Kidney (tissue), 14 donors: ENCODE measurements around the gene ARMC8. TPM values are rescaled to one million over a fixed set of nuclear protein-coding genes. Genes with fewer than 3 reads are reported as not detected.

Source experiments
- DNase-seq, 5 donors: peaks; one replicate each; pipeline ENCODE4 v3.0.0-alpha.2; 2013 to 2020
- FAIRE-seq: peaks from 2 replicates; lab custom pipeline; 2012; peaks lifted over from hg19 to GRCh38; lab: Jason Lieb, UNC
- H3K27ac ChIP-seq, 2 donors: one replicate each; pipeline ENCODE4 v1.7.0; 2013; ENCODE audit warnings: low read depth in 2 of 2, low read length in 2 of 2, inconsistent platforms in 1 of 2
- H3K27me3 ChIP-seq: one replicate; pipeline ENCODE4 v1.7.1; 2013; ENCODE audit warnings: low read length, inconsistent platforms; ENCODE audit not compliant: control insufficient read depth, insufficient read depth
- H3K36me3 ChIP-seq, 3 donors: one replicate each; pipeline versions ENCODE4 v1.7.0 to v1.7.1; 2013; ENCODE audit warnings: low read length in 3 of 3, control low read depth in 1 of 3, inconsistent platforms in 1 of 3; ENCODE audit not compliant: insufficient read depth in 3 of 3, control insufficient read depth in 2 of 3
- H3K4me1 ChIP-seq, 3 donors: one replicate each; pipeline versions ENCODE4 v1.7.0 to v1.7.1; 2013; ENCODE audit warnings: low read length in 3 of 3, inconsistent platforms in 1 of 3, low read depth in 1 of 3; ENCODE audit not compliant: control insufficient read depth in 2 of 3, insufficient read depth in 2 of 3
- H3K4me3 ChIP-seq, 3 donors: one replicate each; pipeline versions ENCODE4 v1.7.0 to v1.8.1; 2013; ENCODE audit warnings: low read length in 3 of 3, control low read depth in 1 of 3, inconsistent platforms in 1 of 3
- H3K9ac ChIP-seq, 3 donors: one replicate each; pipeline versions ENCODE4 v1.7.0 to v1.7.1; 2013; ENCODE audit warnings: low read length in 3 of 3, control low read depth in 1 of 3, inconsistent platforms in 1 of 3
- H3K9me3 ChIP-seq, 3 donors: one replicate each; pipeline versions ENCODE4 v1.7.0 to v1.7.1; 2013; ENCODE audit warnings: low read length in 3 of 3, control low read depth in 1 of 3, inconsistent platforms in 1 of 3; ENCODE audit not compliant: control insufficient read depth in 2 of 3, insufficient read depth in 1 of 3
- intact Hi-C: fragments of 100-400 bp; cut with DNase I; formaldehyde crosslinking; loops from one replicate; pipeline ENCODE4 v1.11.1; 2022
- polyA plus RNA-seq: library from polyadenylated mRNA; stranded (reverse); fragments of 350-450 nt; fragmentation: Illumina TruSeq; extraction: RNeasy Lipid Tissue Mini Kit (QIAGEN cat#74804); gene quantifications from one replicate; pipeline ENCODE4 v1.2.3, GENCODE V29; 2014; ENCODE audit warnings: low read depth, low replicate concordance; ENCODE audit not compliant: insufficient read depth
- total RNA-seq: library from RNA; stranded (reverse); fragmentation: NEBNext Ultra II Directional; extraction: Animal tissue kit (Norgen Biotek cat#: 25700); gene quantifications from one replicate; pipeline ENCODE4 v1.2.1, GENCODE V29; 2021
- TF ChIP-seq, protein P1 (sequence below): IDR thresholded peaks from 3 replicates; pipeline ENCODE4 v1.5.1; 2012; ENCODE audit warnings: mild to moderate bottlenecking, moderate library complexity, borderline replicate concordance; ENCODE audit not compliant: insufficient read depth; ENCODE audit errors: extremely low read depth
- donor health status: control.
- donor health status: control.
- donor health status: control.
- donor health status: control.
- donor health status: control.
- donor health status: DM: yes; HTN: yes; CAD: no.
- donor health status: Normal renal cell carcinoma (clear cell type).

The ARMC8 gene
- total and polyA plus RNA-seq, 2 donors from 2014 or later: 17.1 to 47.3 TPM

DNA sequence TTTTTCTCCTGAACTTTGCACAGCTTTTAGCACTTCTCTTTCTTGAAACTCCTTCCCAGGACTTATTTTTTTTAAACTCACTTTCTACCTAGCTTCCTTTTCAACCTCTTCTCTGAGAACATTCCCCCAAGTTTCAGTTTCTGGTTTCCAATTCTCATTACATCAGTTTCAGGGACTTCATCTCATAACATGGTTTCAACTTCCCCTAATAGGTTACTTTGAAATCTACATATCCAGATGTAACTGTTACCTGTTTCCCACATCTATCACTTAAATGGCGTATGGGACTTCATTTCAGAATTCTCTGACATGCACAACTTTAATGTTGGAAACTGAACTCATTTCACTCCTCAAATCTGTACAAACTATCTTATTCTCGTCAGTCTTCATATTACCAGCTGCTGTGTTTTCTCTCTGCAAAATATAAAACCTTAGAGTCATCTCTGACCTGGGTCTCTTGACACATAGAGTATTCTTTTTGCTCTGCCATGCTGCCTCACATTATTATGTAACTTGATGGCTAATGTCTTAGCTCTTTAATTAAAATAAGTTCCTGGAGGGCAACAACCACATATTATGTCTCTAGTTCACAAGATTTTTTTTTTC, 84.2 kb downstream of the ARMC8 start:
- no peak overlapping the region for H3K9ac ChIP-seq
- H3K4me3 ChIP-seq: no peak overlapping the region
- H3K9me3 ChIP-seq: no peaks in the 10 kb centered on the region
- no peaks in the 10 kb centered on the region for H3K27me3 ChIP-seq
- DNase-seq (no peak), FAIRE-seq (no peak)
- H3K27ac ChIP-seq: no peak overlapping the region
- H3K4me1 ChIP-seq: no peaks in the 10 kb centered on the region
- intact Hi-C loops: no loop called here
- H3K36me3 ChIP-seq: peaks cover 2 to 20% (median 18%) of the 10 kb centered on the region in 3 donors
- TF ChIP-seq, protein P1, sequence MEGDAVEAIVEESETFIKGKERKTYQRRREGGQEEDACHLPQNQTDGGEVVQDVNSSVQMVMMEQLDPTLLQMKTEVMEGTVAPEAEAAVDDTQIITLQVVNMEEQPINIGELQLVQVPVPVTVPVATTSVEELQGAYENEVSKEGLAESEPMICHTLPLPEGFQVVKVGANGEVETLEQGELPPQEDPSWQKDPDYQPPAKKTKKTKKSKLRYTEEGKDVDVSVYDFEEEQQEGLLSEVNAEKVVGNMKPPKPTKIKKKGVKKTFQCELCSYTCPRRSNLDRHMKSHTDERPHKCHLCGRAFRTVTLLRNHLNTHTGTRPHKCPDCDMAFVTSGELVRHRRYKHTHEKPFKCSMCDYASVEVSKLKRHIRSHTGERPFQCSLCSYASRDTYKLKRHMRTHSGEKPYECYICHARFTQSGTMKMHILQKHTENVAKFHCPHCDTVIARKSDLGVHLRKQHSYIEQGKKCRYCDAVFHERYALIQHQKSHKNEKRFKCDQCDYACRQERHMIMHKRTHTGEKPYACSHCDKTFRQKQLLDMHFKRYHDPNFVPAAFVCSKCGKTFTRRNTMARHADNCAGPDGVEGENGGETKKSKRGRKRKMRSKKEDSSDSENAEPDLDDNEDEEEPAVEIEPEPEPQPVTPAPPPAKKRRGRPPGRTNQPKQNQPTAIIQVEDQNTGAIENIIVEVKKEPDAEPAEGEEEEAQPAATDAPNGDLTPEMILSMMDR: no peak

DNA sequence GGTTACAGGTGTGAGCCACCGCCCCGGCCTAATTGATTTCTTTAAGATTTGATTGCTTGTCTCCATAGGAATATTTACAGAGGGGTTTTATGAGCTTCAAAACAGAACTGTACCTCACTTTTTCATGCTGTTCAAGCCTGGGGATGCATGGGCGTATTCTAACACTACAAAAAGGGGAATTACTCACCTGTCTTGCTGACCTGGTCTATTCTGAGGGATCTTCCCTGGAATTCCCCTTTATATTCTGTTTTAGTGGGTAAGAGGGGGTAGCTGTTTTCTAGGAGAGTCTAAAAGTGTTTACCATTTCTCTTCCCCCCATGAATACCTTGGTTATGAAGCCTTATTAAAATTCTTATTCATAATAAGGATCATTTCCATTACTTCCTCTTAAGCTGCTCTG, 94.5 kb downstream of the ARMC8 start:
- no peak overlapping the region for H3K4me3 ChIP-seq
- no peaks in the 10 kb centered on the region for H3K27me3 ChIP-seq
- H3K36me3 ChIP-seq: peaks cover 8 to 13% (median 9%) of the 10 kb centered on the region in 3 donors
- H3K27ac ChIP-seq: no peak overlapping the region
- no peaks in the 10 kb centered on the region for H3K9me3 ChIP-seq
- TF ChIP-seq, protein P1: no peak
- intact Hi-C loops: no loop called here
- H3K9ac ChIP-seq: no peak overlapping the region
- H3K4me1 ChIP-seq: no peaks in the 10 kb centered on the region
- DNase-seq: no peak
- no peak for FAIRE-seq

DNA sequence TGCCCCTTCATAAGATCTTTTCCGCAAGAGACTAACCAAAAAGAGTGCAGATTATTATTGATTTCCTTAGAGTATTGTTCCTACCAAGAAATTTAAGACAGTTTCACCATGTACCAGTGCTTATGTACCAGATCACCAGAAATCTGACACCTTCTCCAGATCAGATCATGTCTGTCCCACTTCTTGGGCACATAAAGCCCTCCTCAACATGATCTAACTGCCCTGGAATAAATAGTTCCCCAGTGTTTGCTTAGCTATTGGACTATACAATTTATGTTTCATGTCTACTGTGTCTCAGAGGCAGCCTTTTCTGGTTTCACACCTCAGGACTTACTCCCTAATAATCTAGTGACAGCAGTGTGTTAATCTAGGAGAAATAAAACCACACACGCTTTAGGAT, 95.7 kb downstream of the ARMC8 start:
- no peak for DNase-seq
- Histone ChIP-seq H3K4me3 (no peak overlapping the region), H3K9me3 (no peaks in the 10 kb centered on the region), H3K27ac (no peak overlapping the region), H3K9ac (no peak overlapping the region), H3K4me1 (no peaks in the 10 kb centered on the region), H3K27me3 (no peaks in the 10 kb centered on the region), H3K36me3 (peaks cover 8 to 18% (median 12%) of the 10 kb centered on the region in 3 donors)
- intact Hi-C loops: no loop called here
- no peak for FAIRE-seq
- TF ChIP-seq, protein P1: no peak

DNA sequence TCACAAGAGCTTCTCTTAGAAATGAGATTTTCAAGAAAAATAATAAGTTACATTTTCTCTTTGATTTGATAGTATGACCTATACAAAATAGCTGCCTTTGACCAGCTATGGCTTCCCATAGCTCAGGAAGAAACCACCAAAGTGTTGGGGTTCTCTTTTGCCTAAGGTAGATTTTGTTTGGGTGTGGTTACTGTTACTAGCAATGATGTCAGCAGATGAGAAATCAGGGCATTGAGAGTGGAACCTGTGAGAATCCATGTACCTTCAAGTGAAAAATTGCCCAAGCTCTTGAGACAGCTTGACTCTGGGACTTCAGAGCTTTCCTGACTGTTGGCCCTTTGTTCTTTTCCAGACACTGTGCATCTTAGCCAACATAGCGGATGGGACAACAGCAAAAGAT, 97.0 kb downstream of the ARMC8 start:
- Histone ChIP-seq H3K27ac (no peak overlapping the region), H3K9me3 (no peaks in the 10 kb centered on the region), H3K27me3 (no peaks in the 10 kb centered on the region), H3K9ac (no peak overlapping the region), H3K4me1 (no peaks in the 10 kb centered on the region), H3K36me3 (peaks cover 8 to 23% (median 13%) of the 10 kb centered on the region in 3 donors), H3K4me3 (no peak overlapping the region)
- FAIRE-seq (no peak), DNase-seq (no peak)
- intact Hi-C loops: no loop called here
- TF ChIP-seq, protein P1: no peak
